ENCODE measurements around the gene AP3D1. TPM values are rescaled to one million over a fixed set of nuclear protein-coding genes. Genes with fewer than 3 reads are reported as not detected.

Gene AP3D1
- polyA plus RNA-seq, 3 donors from 2014 or later = 11.7 to 44.5 (median 17.9) TPM

DNA sequence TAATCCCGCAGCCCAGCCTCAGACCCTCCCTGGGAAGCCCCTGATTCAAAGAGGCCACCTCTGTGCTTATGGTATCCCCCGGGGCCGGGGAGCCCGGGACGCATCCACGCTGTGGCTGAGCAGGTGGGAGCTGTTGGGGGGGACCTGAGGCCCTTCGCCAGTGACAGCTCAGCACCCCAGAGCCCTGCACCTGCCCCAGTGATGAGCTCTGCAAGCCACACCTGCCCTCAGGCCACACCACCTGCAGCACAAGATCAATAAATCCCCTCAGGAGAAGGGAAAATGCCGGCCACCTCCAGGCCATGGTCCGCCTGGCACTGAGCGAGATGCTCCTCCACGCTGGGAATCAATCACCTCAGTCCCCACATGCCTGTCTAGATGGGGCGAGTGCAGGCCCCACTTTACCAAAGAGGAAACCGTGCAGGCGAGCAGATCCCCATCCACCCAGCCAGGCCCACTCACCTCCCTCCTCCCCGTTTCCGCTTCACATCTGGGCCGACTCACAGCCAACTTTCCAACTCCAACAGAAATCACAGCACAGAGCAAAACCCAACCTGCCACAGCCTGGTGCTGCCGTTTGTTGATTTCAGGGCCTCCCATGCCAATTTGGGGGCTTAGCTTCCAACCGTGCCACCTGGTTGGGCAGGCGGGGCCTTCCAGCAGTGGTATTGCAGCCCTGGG, 68.1 kb downstream of the AP3D1 start:
- DNase-seq = peak; percentile 71 to 76 (median 73)
- H3K27ac Mint-ChIP-seq = peak overlapping the region; percentile 96 to 100 (median 99)
- peak overlapping the region; percentile 98 to 100 (median 98) for H3K4me3 Mint-ChIP-seq
- H3K9me3 Mint-ChIP-seq = peaks cover 0 to 5% (median 0%) of the 10 kb centered on the region in 6 donors
- peaks cover 6 to 25% (median 9%) of the 10 kb centered on the region in 3 donors for H3K36me3 Mint-ChIP-seq
- peaks cover 81% of the 10 kb centered on the region in 2 donors for H3K4me1 Mint-ChIP-seq
- peaks cover 46 to 62% (median 58%) of the 10 kb centered on the region in 3 donors for H3K27me3 Mint-ChIP-seq (ENCODE audit: low read depth in 3 of 3)

- H3K27me3 Mint-ChIP-seq (ENCODE audit: low read depth in 3 of 3) = peaks cover 49 to 72% (median 62%) of the 10 kb centered on the region in 3 donors
- H3K27ac Mint-ChIP-seq = peak overlapping the region; percentile 96 to 100 (median 99)
- DNase-seq = peak; percentile 88 to 89 (median 88)
- H3K9me3 Mint-ChIP-seq = peaks cover 0 to 5% (median 0%) of the 10 kb centered on the region in 6 donors
- peaks cover 6 to 28% (median 9%) of the 10 kb centered on the region in 3 donors for H3K36me3 Mint-ChIP-seq
- peaks cover 73 to 74% of the 10 kb centered on the region in 2 donors for H3K4me1 Mint-ChIP-seq
- peak overlapping the region; percentile 98 to 100 (median 98) for H3K4me3 Mint-ChIP-seq
Measured at GRCh38 chr19:2081873-2082810, 69.2 kb downstream of the AP3D1 start.

DNA sequence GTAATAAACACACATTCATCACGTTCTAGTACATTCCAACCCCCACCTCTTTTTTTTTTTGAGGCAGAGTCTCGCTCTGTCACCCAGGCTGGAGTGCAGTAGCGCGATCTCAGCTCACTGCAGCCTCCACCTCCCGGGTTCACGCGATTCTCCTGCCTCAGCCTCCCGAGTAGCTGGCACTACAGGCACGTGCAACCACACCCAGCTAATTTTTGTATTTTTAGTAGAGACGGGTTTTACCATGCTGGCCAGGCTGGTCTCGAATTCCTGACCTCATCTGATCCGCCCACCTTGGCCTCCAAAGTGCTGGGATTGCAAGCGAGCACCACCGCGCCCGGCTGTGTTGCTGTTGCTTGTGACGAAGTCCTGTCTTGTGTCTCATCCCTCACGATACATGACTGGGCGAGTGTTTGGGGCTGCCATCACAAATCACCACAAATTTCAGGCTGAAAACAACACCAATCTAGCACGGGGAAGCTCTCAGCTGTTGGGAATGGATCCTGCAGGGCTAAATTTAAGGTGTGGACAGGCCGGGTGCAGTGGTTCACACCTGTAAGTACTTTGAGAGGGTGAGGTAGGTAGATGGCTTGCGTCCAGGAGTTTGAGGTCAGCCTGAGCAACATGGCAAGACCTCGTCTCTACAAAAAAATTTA, 70.9 kb downstream of the AP3D1 start:
- peak overlapping the region; percentile 98 to 100 (median 98) for H3K4me3 Mint-ChIP-seq
- H3K27ac Mint-ChIP-seq = peak overlapping the region; percentile 96 to 100 (median 99)
- H3K36me3 Mint-ChIP-seq = peaks cover 5 to 32% (median 9%) of the 10 kb centered on the region in 3 donors
- H3K4me1 Mint-ChIP-seq = peaks cover 61 to 62% of the 10 kb centered on the region in 2 donors
- peaks cover 0 to 5% (median 0%) of the 10 kb centered on the region in 6 donors for H3K9me3 Mint-ChIP-seq
- peaks cover 42 to 67% (median 57%) of the 10 kb centered on the region in 3 donors for H3K27me3 Mint-ChIP-seq (ENCODE audit: low read depth in 3 of 3)
- DNase-seq = peak in 2 of 3 donors; percentile 12 to 22

DNA sequence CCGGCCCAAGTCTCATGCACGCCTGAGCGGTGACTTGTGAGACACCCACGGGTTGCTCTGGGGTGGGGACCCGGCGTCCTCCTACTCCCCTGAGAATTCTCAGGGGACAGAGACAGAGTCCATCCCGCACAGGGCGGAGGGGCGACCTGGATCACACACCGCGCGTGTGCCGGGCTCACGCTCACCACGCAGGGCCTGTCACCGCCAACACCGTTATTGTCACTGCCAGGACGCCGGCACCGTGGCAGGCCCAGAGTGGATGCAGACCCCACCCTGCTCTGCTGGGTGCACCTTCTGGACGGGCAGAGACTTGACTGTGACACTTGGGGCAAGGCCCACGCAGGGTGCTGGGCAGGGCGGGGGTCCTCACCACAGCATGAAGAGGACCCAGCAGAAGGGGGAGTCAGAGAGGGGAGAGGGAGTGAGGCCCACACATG, 71.5 kb downstream of the AP3D1 start:
- Mint-ChIP-seq H3K27me3 (ENCODE audit: low read depth in 3 of 3) (peaks cover 37 to 64% (median 55%) of the 10 kb centered on the region in 3 donors), H3K4me1 (peaks cover 56 to 58% of the 10 kb centered on the region in 2 donors), H3K36me3 (peaks cover 0 to 29% (median 4%) of the 10 kb centered on the region in 3 donors)

DNA sequence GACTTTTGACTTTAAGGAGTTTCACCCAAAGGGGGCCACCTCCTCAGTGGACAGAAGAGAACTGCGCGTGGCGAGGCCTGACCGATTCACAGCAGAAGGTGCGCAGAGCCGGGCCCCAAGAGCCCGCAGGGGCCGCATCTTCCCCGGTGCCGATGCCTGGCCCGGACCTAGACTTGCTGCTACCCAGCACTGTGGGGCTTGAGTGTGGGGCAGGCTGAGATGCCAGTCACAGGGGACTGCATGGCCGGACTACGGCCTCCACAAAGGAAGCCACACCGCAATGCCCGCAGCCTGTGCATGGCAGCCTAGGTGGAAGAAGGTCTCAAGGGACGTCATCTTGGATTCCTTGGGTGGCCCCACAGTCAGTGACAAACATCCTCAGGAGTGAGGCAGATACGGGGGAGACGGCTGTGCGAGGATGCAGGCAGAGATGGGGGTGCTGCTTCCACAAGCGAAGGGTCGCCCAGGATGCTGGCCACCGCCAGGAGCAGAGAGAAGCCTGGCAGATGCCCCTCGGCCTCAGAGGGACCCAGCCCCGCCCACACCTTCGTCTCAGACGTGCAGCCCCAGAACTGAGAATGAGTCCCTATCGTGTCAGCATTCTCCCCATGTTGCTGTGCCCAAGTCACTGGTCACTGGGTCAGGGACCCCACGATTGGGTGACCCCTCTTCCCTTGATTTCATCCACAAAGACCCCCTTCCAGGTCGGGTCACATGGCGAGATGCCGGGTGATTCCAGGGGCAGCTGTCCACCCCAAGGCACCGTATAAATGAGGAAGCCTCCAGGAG, 72.1 kb downstream of the AP3D1 start:
- Mint-ChIP-seq H3K27ac (peak overlapping the region; percentile 96 to 100 (median 99)), H3K36me3 (peaks cover 0 to 29% (median 5%) of the 10 kb centered on the region in 3 donors), H3K9me3 (peaks cover 0 to 3% (median 0%) of the 10 kb centered on the region in 6 donors), H3K4me1 (peaks cover 58% of the 10 kb centered on the region in 2 donors), H3K27me3 (ENCODE audit: low read depth in 3 of 3) (peaks cover 31 to 58% (median 49%) of the 10 kb centered on the region in 3 donors), H3K4me3 (peak overlapping the region; percentile 59 to 100 (median 98))
- DNase-seq = no peak

More for the DNA sequence above, 71.5 kb downstream of the AP3D1 start:
- DNase-seq = peak in 1 of 3 donors; percentile 10
- peaks cover 0 to 3% (median 0%) of the 10 kb centered on the region in 6 donors for H3K9me3 Mint-ChIP-seq
- H3K4me3 Mint-ChIP-seq = peak overlapping the region; percentile 98 to 100 (median 98)
- H3K27ac Mint-ChIP-seq = peak overlapping the region; percentile 96 to 100 (median 99)

- peak overlapping the region; percentile 96 to 100 (median 99) for H3K27ac Mint-ChIP-seq
- no peak for DNase-seq
- peaks cover 22 to 48% (median 47%) of the 10 kb centered on the region in 3 donors for H3K27me3 Mint-ChIP-seq (ENCODE audit: low read depth in 3 of 3)
- H3K36me3 Mint-ChIP-seq = peaks cover 0 to 29% (median 3%) of the 10 kb centered on the region in 3 donors
- H3K9me3 Mint-ChIP-seq = no peaks in the 10 kb centered on the region
- peaks cover 57 to 58% of the 10 kb centered on the region in 2 donors for H3K4me1 Mint-ChIP-seq
- peak overlapping the region in 1 of 5 donors; percentile 63 for H3K4me3 Mint-ChIP-seq
Measured at GRCh38 chr19:2077833-2078619, 73.3 kb downstream of the AP3D1 start.

GRCh38 chr19:2077398-2077797, 74.0 kb downstream of the AP3D1 start:
- Mint-ChIP-seq H3K27me3 (ENCODE audit: low read depth in 3 of 3) (peaks cover 23 to 47% (median 47%) of the 10 kb centered on the region in 3 donors), H3K4me1 (peaks cover 54 to 55% of the 10 kb centered on the region in 2 donors), H3K9me3 (no peaks in the 10 kb centered on the region), H3K4me3 (no peak overlapping the region), H3K36me3 (peaks cover 4 to 32% (median 6%) of the 10 kb centered on the region in 3 donors), H3K27ac (peak overlapping the region in 2 of 6 donors; percentile 7 to 66)
- no peak for DNase-seq

DNA sequence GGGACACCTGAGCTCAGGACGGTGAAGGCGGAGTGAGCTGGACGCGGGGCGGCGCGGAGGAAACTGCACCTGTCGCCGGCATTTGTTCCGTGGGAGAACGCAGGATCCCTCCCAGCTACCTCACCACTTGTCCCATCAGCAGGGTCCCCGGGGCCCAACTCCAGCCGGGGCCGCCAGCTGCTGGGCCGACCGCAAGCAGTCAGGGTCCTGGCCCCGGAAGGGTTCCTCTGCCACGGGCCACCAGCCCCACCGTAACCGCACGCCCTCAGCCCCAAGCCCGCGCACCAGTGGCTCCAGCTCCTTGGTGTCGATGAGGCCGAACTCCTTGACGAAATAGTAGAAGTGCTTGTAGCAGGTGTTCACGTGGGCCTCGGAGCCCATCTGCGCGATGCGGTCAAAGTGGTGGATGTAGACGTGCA, 74.8 kb downstream of the AP3D1 start:
- peaks cover 6 to 39% (median 9%) of the 10 kb centered on the region in 3 donors for H3K36me3 Mint-ChIP-seq
- DNase-seq = no peak
- peaks cover 47 to 50% of the 10 kb centered on the region in 2 donors for H3K4me1 Mint-ChIP-seq
- no peaks in the 10 kb centered on the region for H3K9me3 Mint-ChIP-seq
- peaks cover 16 to 46% (median 40%) of the 10 kb centered on the region in 3 donors for H3K27me3 Mint-ChIP-seq (ENCODE audit: low read depth in 3 of 3)
- peak overlapping the region in 3 of 6 donors; percentile 29 to 66 (median 56) for H3K27ac Mint-ChIP-seq
- peak overlapping the region in 1 of 5 donors; percentile 15 for H3K4me3 Mint-ChIP-seq

- Mint-ChIP-seq H3K4me3 (peak overlapping the region in 1 of 5 donors; percentile 13), H3K9me3 (no peaks in the 10 kb centered on the region), H3K27me3 (ENCODE audit: low read depth in 3 of 3) (peaks cover 21 to 50% (median 24%) of the 10 kb centered on the region in 3 donors), H3K36me3 (peaks cover 6 to 29% (median 17%) of the 10 kb centered on the region in 3 donors), H3K4me1 (peaks cover 33 to 41% of the 10 kb centered on the region in 2 donors), H3K27ac (peak overlapping the region; percentile 70 to 92 (median 79))
- no peak for DNase-seq
Measured at GRCh38 chr19:2072757-2073551, 78.4 kb downstream of the AP3D1 start.

DNA sequence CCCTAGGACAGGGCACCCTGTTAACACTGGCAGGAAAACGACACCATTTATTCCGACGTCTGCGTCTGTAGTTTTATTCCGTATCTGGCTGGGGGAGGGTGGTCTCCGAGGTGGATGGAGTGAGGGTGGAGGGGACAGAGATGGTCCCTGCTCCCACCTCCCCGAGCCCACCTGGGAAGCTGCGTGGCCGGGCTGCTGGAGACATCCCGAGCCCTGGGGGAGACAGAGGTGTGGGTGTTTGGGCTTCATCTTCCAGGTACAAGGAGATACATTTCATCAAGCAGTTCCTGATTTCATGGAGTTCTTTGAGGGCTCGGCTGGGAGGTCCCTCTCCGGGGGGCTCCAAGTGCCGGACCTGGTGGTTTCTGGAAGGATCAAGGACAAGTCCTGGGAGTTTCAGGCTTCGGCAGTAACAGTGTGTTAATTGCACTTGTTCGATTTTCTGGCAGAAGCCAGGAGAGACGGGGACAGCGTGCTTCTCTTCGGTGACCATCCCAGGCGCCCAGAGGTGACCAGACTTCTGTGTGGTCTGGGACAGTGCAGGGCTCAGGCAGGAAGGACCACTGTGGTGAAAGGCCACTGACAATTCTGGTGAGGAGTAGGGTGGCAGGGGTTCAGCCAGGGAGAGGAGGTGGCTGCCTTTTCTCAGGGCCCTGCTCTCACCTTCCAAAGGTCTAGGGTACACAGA, 80.2 kb downstream of the AP3D1 start:
- Mint-ChIP-seq H3K9me3 (no peaks in the 10 kb centered on the region), H3K36me3 (peaks cover 6 to 29% (median 17%) of the 10 kb centered on the region in 3 donors), H3K27me3 (ENCODE audit: low read depth in 3 of 3) (peaks cover 15 to 39% (median 18%) of the 10 kb centered on the region in 3 donors), H3K4me3 (peak overlapping the region in 1 of 5 donors; percentile 24), H3K27ac (peak overlapping the region; percentile 70 to 86 (median 80)), H3K4me1 (peaks cover 30 to 41% of the 10 kb centered on the region in 2 donors)
- DNase-seq = peak in 1 of 3 donors; percentile 10

Measured in immature natural killer cell (primary cell).